Measurements from ENCODE around the gene MAP3K7CL.

Gene MAP3K7CL

GRCh38 chr21:29114765-29115500 is 15.5 kb upstream of the MAP3K7CL start:
- no peak for DNase-seq (ENCODE audit: low spot score)
- no peak for TF ChIP-seq CTCF (IDR thresholded peaks at IDR 0.05; ENCODE audit: extremely low read depth, missing control alignments)

GRCh38 chr21:29115899-29116298 is 14.5 kb upstream of the MAP3K7CL start:
- no peak for DNase-seq (ENCODE audit: low spot score)
- TF ChIP-seq CTCF (IDR thresholded peaks at IDR 0.05; ENCODE audit: extremely low read depth, missing control alignments) = no peak

- TF ChIP-seq CTCF (IDR thresholded peaks at IDR 0.05; ENCODE audit: extremely low read depth, missing control alignments) = no peak
- DNase-seq (ENCODE audit: low spot score) = peak; percentile 21
These were observed 13.0 kb upstream of the MAP3K7CL start for GRCh38 chr21:29117372-29117955.

DNA sequence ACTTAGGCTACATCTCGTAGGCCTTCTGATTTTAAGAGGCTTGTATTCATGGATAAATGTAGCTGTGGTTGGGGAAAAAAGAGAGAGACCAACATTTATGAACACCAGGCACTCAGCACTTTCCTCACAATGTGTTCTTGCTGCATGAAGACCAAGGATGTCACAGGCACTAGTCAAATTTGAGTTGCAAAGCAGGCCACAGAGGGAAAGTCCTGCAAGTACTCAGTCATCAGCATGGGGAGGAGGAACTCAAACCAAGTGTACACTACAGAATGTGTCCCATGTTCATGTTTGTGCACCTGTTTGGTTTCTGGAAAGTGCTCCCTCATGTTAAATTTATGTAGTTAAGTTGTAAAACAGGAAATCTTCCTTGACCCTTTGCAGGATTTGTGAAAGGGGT is 8.7 kb upstream of the MAP3K7CL start:
- peak; percentile 45 for DNase-seq (ENCODE audit: low spot score)
- no peak for TF ChIP-seq CTCF (IDR thresholded peaks at IDR 0.05; ENCODE audit: extremely low read depth, missing control alignments)

GRCh38 chr21:29124645-29125044 is 5.8 kb upstream of the MAP3K7CL start:
- TF ChIP-seq CTCF (IDR thresholded peaks at IDR 0.05; ENCODE audit: extremely low read depth, missing control alignments) = no peak
- DNase-seq (ENCODE audit: low spot score) = no peak

GRCh38 chr21:29125191-29125590 is 5.3 kb upstream of the MAP3K7CL start:
- peak; percentile 60 for DNase-seq (ENCODE audit: low spot score)
- no peak for TF ChIP-seq CTCF (IDR thresholded peaks at IDR 0.05; ENCODE audit: extremely low read depth, missing control alignments)

DNA sequence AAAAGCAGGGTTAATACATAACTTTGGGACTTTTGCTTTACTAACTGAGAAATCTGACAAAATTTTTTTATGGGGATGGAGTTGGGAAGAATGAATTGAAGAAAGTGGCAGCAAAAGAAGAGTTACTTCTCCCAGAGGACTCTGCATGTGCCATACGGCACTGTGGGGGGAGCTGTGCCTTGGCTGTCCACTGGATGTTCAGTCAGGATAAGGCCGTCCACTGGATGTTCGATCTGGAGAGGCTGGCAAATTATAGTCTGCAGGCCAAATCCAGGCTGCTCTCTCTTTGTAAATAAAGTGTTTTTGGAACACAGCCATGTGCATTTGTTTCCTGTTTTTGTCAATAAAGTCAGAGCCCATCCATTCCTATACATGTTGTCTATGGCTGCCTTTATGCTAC is 4.5 kb upstream of the MAP3K7CL start:
- TF ChIP-seq CTCF (IDR thresholded peaks at IDR 0.05; ENCODE audit: extremely low read depth, missing control alignments) = no peak
- DNase-seq (ENCODE audit: low spot score) = no peak
